Trophoblast cell (in vitro differentiated cells and primary cell): ENCODE measurements around the gene SENP6.
"Not testable (repeated sequence)": the region's sequence is repeated elsewhere in the genome, so short reads cannot be mapped to it uniquely, and the experiment has no call there.

Experiments
- DNase-seq, 2 donors: peaks; one replicate each; pipeline ENCODE4 v3.0.0-alpha.2; 2016
- H2AFZ ChIP-seq: 2 replicates; pipeline ENCODE4 v1.6.1; 2013; ENCODE audit warnings: low read length, moderate library complexity, mild to moderate bottlenecking; ENCODE audit not compliant: insufficient read depth, poor library complexity
- H2AK5ac ChIP-seq: 2 replicates; pipeline ENCODE4 v1.6.1; 2013; ENCODE audit warnings: mild to moderate bottlenecking, low read length
- H2BK120ac ChIP-seq: 2 replicates; pipeline ENCODE4 v1.6.1; 2013; ENCODE audit warnings: low read length, mild to moderate bottlenecking, moderate library complexity; ENCODE audit not compliant: insufficient read depth, poor library complexity
- H2BK12ac ChIP-seq: 2 replicates; pipeline ENCODE4 v1.6.1; 2013; ENCODE audit warnings: mild to moderate bottlenecking, low read length, moderate library complexity
- H2BK5ac ChIP-seq: 2 replicates; pipeline ENCODE4 v1.6.1; 2013; ENCODE audit warnings: low read length, low read depth, moderate library complexity, mild to moderate bottlenecking; ENCODE audit not compliant: poor library complexity
- H3K14ac ChIP-seq: 2 replicates; pipeline ENCODE4 v1.6.1; 2013; ENCODE audit warnings: mild to moderate bottlenecking, low read length
- H3K18ac ChIP-seq: 2 replicates; pipeline ENCODE4 v1.6.1; 2013; ENCODE audit warnings: mild to moderate bottlenecking, low read length
- H3K23ac ChIP-seq: 2 replicates; pipeline ENCODE4 v1.6.1; 2013; ENCODE audit warnings: low read length
- H3K27ac ChIP-seq: 2 replicates; pipeline ENCODE4 v1.5.1; 2013; ENCODE audit warnings: low read depth, mild to moderate bottlenecking, inconsistent platforms, low read length, moderate library complexity
- H3K27me3 ChIP-seq: 2 replicates; pipeline ENCODE4 v1.6.1; 2013; ENCODE audit warnings: inconsistent platforms, mild to moderate bottlenecking, low read length, moderate library complexity; ENCODE audit not compliant: insufficient read depth
- H3K36me3 ChIP-seq, 2 experiments: 1 replicate in 1 of 2; 2 replicates in 1 of 2; pipeline ENCODE4 v1.6.1; 2013; ENCODE audit warnings: low read length in 2 of 2, mild to moderate bottlenecking in 2 of 2, moderate library complexity in 1 of 2; ENCODE audit not compliant: insufficient read depth in 2 of 2, control insufficient read depth in 1 of 2
- H3K4ac ChIP-seq: 2 replicates; pipeline ENCODE4 v1.6.1; 2013; ENCODE audit warnings: low read depth, mild to moderate bottlenecking, low read length, moderate library complexity
- H3K4me1 ChIP-seq, 2 experiments: 1 replicate in 1 of 2; 2 replicates in 1 of 2; pipeline ENCODE4 v1.6.1; 2013; ENCODE audit warnings: low read length in 2 of 2, mild to moderate bottlenecking in 2 of 2, moderate library complexity in 1 of 2; ENCODE audit not compliant: insufficient read depth in 2 of 2, control insufficient read depth in 1 of 2
- H3K4me2 ChIP-seq: 2 replicates; pipeline ENCODE4 v1.6.1; 2013; ENCODE audit warnings: inconsistent platforms, mild to moderate bottlenecking, low read length, moderate library complexity
- H3K4me3 ChIP-seq: 2 replicates; pipeline ENCODE4 v1.5.1; 2013; ENCODE audit warnings: mild to moderate bottlenecking, low read depth, low read length, inconsistent platforms
- H3K79me1 ChIP-seq: one replicate; pipeline ENCODE4 v1.6.1; 2013; ENCODE audit warnings: low read length
- H3K79me2 ChIP-seq: 2 replicates; pipeline ENCODE4 v1.6.1; 2013; ENCODE audit warnings: low read length, mild to moderate bottlenecking; ENCODE audit not compliant: control insufficient read depth, insufficient read depth, poor library complexity
- H3K9ac ChIP-seq: 2 replicates; pipeline ENCODE4 v1.6.1; 2013; ENCODE audit warnings: mild to moderate bottlenecking, low read length
- H3K9me3 ChIP-seq: 2 replicates; pipeline ENCODE4 v1.6.1; 2013; ENCODE audit warnings: low read depth, mild to moderate bottlenecking, control low read depth, inconsistent platforms, low read length; ENCODE audit not compliant: insufficient read depth
- H4K12ac ChIP-seq: 2 replicates; pipeline ENCODE4 v1.6.1; 2013; ENCODE audit warnings: low read depth, mild to moderate bottlenecking, low read length, moderate library complexity
- H4K8ac ChIP-seq: 2 replicates; pipeline ENCODE4 v1.6.1; 2013; ENCODE audit warnings: low read depth, mild to moderate bottlenecking, low read length, moderate library complexity
- H4K91ac ChIP-seq: one replicate; pipeline ENCODE4 v1.6.1; 2013; ENCODE audit warnings: low read depth, mild to moderate bottlenecking, low read length, moderate library complexity
- WGBS: extraction: QIAGEN DNeasy Blood & Tissue Kit; methylation state at CpG from one replicate; pipeline ENCODE4 v1.1.7; 2013; ENCODE audit warnings: missing lambda C conversion rate; ENCODE audit not compliant: insufficient read length, insufficient coverage; ENCODE audit errors: extremely low coverage; 5-methylcytosine and 5-hydroxymethylcytosine counted together

Gene SENP6

GRCh38 chr6:75570671-75571070 lies 31.0 kb upstream of the SENP6 start:
- H3K4me2 ChIP-seq, H3K18ac ChIP-seq, H2BK12ac ChIP-seq, H4K91ac ChIP-seq, H3K4ac ChIP-seq, H2BK5ac ChIP-seq, H3K14ac ChIP-seq, H4K8ac ChIP-seq, H3K9ac ChIP-seq, H2BK120ac ChIP-seq, H3K27ac ChIP-seq, H2AK5ac ChIP-seq, H3K4me1 ChIP-seq, H3K79me1 ChIP-seq, H2AFZ ChIP-seq, H3K79me2 ChIP-seq, DNase-seq, H3K27me3 ChIP-seq, H3K36me3 ChIP-seq, H3K23ac ChIP-seq, H3K4me3 ChIP-seq, H4K12ac ChIP-seq, H3K9me3 ChIP-seq: not testable (repeated sequence)
- no CpG with 5 or more reads among the region's 6 CpGs for WGBS

- Histone ChIP-seq H3K27me3 (no peaks in the 10 kb centered on the region), H3K27ac (no peak overlapping the region), H3K18ac (no peak overlapping the region), H2BK12ac (no peak overlapping the region), H3K14ac (no peak overlapping the region), H2AFZ (no peak overlapping the region), H4K8ac (no peak overlapping the region), H2AK5ac (no peak overlapping the region), H3K4me2 (no peak overlapping the region), H3K4ac (no peak overlapping the region), H3K36me3 (no peaks in the 10 kb centered on the region), H2BK120ac (no peak overlapping the region), H2BK5ac (no peak overlapping the region), H3K23ac (no peak overlapping the region), H4K12ac (no peak overlapping the region), H4K91ac (no peak overlapping the region), H3K9me3 (peaks cover 4% of the 10 kb centered on the region), H3K79me1 (no peaks in the 10 kb centered on the region), H3K4me1 (no peaks in the 10 kb centered on the region), H3K9ac (no peak overlapping the region), H3K4me3 (no peak overlapping the region), H3K79me2 (no peaks in the 10 kb centered on the region)
- no peak for DNase-seq
- no CpG with 5 or more reads among the region's 2 CpGs for WGBS
Observed at GRCh38 chr6:75572072-75572471, 29.6 kb upstream of the SENP6 start.

- Histone ChIP-seq H3K4ac (no peak overlapping the region), H2AFZ (no peak overlapping the region), H3K18ac (no peak overlapping the region), H3K9me3 (no peaks in the 10 kb centered on the region), H2BK5ac (no peak overlapping the region), H3K79me1 (no peaks in the 10 kb centered on the region), H3K27me3 (no peaks in the 10 kb centered on the region), H4K8ac (no peak overlapping the region), H3K4me1 (no peaks in the 10 kb centered on the region), H3K4me2 (no peak overlapping the region), H4K91ac (no peak overlapping the region), H4K12ac (no peak overlapping the region), H2AK5ac (no peak overlapping the region), H2BK120ac (no peak overlapping the region), H3K79me2 (no peaks in the 10 kb centered on the region), H3K36me3 (no peaks in the 10 kb centered on the region), H3K9ac (no peak overlapping the region), H3K27ac (no peak overlapping the region), H3K14ac (no peak overlapping the region), H3K23ac (no peak overlapping the region), H2BK12ac (no peak overlapping the region), H3K4me3 (no peak overlapping the region)
- WGBS = no CpG with 5 or more reads among the region's 4 CpGs
- no peak for DNase-seq
Observed at GRCh38 chr6:75579951-75580350, 21.7 kb upstream of the SENP6 start.

GRCh38 chr6:75581231-75581630 lies 20.4 kb upstream of the SENP6 start:
- H3K79me1 ChIP-seq = no peaks in the 10 kb centered on the region
- H3K18ac ChIP-seq = no peak overlapping the region
- no peak overlapping the region for H3K27ac ChIP-seq
- no peak overlapping the region for H2AK5ac ChIP-seq
- H3K9me3 ChIP-seq = no peaks in the 10 kb centered on the region
- H3K4me3 ChIP-seq = no peak overlapping the region
- H3K36me3 ChIP-seq = no peaks in the 10 kb centered on the region
- no CpG with 5 or more reads among the region's 1 CpG for WGBS
- H3K14ac ChIP-seq = no peak overlapping the region
- no peaks in the 10 kb centered on the region for H3K79me2 ChIP-seq
- H3K4me1 ChIP-seq = no peaks in the 10 kb centered on the region
- H4K8ac ChIP-seq = no peak overlapping the region
- H2BK120ac ChIP-seq = no peak overlapping the region
- no peak overlapping the region for H3K9ac ChIP-seq
- no peak for DNase-seq
- no peak overlapping the region for H2AFZ ChIP-seq
- H3K4ac ChIP-seq = no peak overlapping the region
- H2BK12ac ChIP-seq = no peak overlapping the region
- no peak overlapping the region for H3K4me2 ChIP-seq
- H3K23ac ChIP-seq = no peak overlapping the region
- no peak overlapping the region for H2BK5ac ChIP-seq
- no peaks in the 10 kb centered on the region for H3K27me3 ChIP-seq
- H4K91ac ChIP-seq = no peak overlapping the region
- H4K12ac ChIP-seq = no peak overlapping the region
